HL-60 (cell line): Measurements from ENCODE around the gene ADAMTS8.

Experiments used
- DNase-seq, 2 experiments: peaks; one replicate each; pipeline ENCODE4 v3.0.0-alpha.2; 2010 to 2020; ENCODE audit warnings: low read depth in 1 of 2, low spot score in 1 of 2
- H3K27ac ChIP-seq: fragments of 250-450 bp; sonication (Bioruptor Pico); replicated peaks from 2 replicates; pipeline ENCODE4 v1.5.1; 2020; ENCODE audit warnings: mild to moderate bottlenecking, moderate library complexity
- H3K27me3 ChIP-seq: fragments of 250-450 bp; sonication (Bioruptor Pico); 2 replicates; pipeline ENCODE4 v1.5.1; 2021; ENCODE audit warnings: mild to moderate bottlenecking, moderate library complexity; ENCODE audit not compliant: insufficient read depth, poor library complexity, severe bottlenecking
- H3K4me3 ChIP-seq: replicated peaks from 2 replicates; pipeline ENCODE4 v1.5.1; 2011; ENCODE audit warnings: mild to moderate bottlenecking, control low read depth, low read length; ENCODE audit not compliant: insufficient read depth
- CTCF ChIP-seq: IDR thresholded peaks from one replicate; pipeline ENCODE4 v1.5.1; 2011; ENCODE audit warnings: low read length, control low read depth, inconsistent platforms; ENCODE audit not compliant: insufficient read depth
- GABPA ChIP-seq: IDR thresholded peaks from 2 replicates; pipeline ENCODE4 v1.6.1; 2012; ENCODE audit warnings: low read depth
- POLR2AphosphoS5 ChIP-seq: IDR thresholded peaks from 2 replicates; pipeline ENCODE4 v1.6.1; 2012; ENCODE audit warnings: low read depth
- REST ChIP-seq: IDR thresholded peaks from 2 replicates; pipeline ENCODE4 v1.6.1; 2012; ENCODE audit warnings: low read depth; ENCODE audit not compliant: insufficient replicate concordance
- SPI1 ChIP-seq: IDR thresholded peaks from 2 replicates; pipeline ENCODE4 v1.6.1; 2012; ENCODE audit warnings: low read depth, mild to moderate bottlenecking, borderline replicate concordance

The ADAMTS8 gene

GRCh38 chr11:130402570-130402969 is 25.8 kb downstream of the ADAMTS8 start:
- peaks cover 2% of the 10 kb centered on the region for H3K27me3 ChIP-seq
- no peak for TF ChIP-seq POLR2AphosphoS5
- no peak for TF ChIP-seq CTCF
- peak; percentile 85 for TF ChIP-seq SPI1
- no peak overlapping the region for H3K4me3 ChIP-seq
- no peak overlapping the region for H3K27ac ChIP-seq
- peak in 1 of 2 experiments; percentile 25 for DNase-seq

- H3K4me3 ChIP-seq: no peak overlapping the region
- no peak overlapping the region for H3K27ac ChIP-seq
- DNase-seq: peak; percentile 28 to 56
- peaks cover 2% of the 10 kb centered on the region for H3K27me3 ChIP-seq
- TF ChIP-seq SPI1 (peak; percentile 45; the same call in 1 of the 2 replicates), REST (no peak), POLR2AphosphoS5 (no peak), GABPA (no peak), CTCF (no peak)
These were observed 27.5 kb downstream of the ADAMTS8 start for GRCh38 chr11:130400781-130401483.

GRCh38 chr11:130399196-130399595 is 29.2 kb downstream of the ADAMTS8 start:
- no peak overlapping the region for H3K27ac ChIP-seq
- TF ChIP-seq POLR2AphosphoS5: no peak
- no peak for TF ChIP-seq CTCF
- peak; percentile 76 for TF ChIP-seq REST
- no peak for TF ChIP-seq SPI1
- no peak for TF ChIP-seq GABPA
- DNase-seq: no peak
- H3K4me3 ChIP-seq: no peak overlapping the region
- peaks cover 2% of the 10 kb centered on the region for H3K27me3 ChIP-seq

- peaks cover 5% of the 10 kb centered on the region for H3K27me3 ChIP-seq
- no peak overlapping the region for H3K27ac ChIP-seq
- no peak overlapping the region for H3K4me3 ChIP-seq
- DNase-seq: no peak
- TF ChIP-seq SPI1 (peak; percentile 52; the same call in 1 of the 2 replicates), CTCF (no peak)
These were observed 30.6 kb downstream of the ADAMTS8 start for GRCh38 chr11:130397780-130398179.
